Activated CD4-positive, alpha-beta T cell treated with anti-CD3 and anti-CD28 coated beads, Interleukin-2, amount 50 U/mL, for 1 hour (primary cell): Measurements from ENCODE around the gene OTOGL.
"Not testable (repeated sequence)": the region's sequence is repeated elsewhere in the genome, so short reads cannot be mapped to it uniquely, and the experiment has no call there.

Experiments
- DNase-seq: peaks from one replicate; pipeline ENCODE4 v3.0.0-alpha.2; 2020

The OTOGL gene

DNA sequence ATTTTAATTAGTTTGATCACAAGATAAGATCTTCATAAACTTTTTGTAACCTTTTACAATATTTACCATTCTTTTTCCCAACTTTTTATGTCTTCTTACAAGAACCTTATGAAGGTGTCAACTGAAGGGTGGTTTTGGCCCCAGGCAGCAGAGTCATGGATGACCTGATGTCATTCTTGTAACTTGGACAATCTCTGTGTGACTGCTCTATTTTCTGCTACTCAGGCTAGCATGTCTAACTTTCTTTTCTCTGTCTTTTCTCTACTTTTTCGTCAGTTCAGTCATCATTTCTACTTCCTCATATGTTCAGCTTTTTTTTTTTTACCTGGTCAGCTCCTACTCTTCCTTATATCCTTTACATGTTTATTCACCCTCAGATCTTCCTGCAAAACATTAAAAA, 194.0 kb downstream of the OTOGL start:
- DNase-seq = no peak

DNA sequence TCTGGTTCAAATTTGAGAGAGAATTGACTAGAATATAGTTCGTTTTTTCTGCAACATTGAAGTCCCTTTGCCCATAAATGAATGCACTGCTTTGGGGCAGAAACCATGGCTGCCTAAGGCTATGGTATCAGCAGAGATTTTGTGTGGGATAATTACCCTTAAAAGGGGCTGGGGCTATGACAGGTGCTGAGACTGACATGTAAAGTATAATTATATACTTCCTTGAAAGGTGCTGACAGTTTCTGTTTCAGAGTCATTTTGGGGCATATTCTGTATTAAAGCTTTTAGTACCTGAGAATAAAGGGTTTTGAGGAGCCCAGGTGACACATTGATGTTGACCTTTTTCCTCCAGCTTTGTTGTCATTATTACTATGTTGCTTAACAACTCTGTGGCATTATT, 194.4 kb downstream of the OTOGL start:
- no peak for DNase-seq

DNA sequence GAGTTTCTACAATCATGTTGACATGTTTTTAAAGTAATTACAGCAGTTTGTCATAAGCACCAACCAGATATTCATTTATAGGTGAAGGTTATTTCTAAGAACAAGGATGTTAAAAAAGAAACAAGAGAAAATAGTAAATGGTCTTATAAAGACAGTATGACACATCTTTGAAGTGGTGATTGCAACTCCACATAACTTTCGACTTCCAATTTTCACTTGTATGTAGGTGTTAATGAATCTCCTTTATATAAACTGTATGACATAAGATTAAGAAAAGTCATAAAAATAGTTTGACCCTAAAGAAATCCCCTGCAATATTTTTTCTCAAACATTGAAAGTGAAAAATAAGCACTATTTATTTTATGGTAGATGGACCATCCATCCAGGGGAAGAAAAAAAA, 199.9 kb downstream of the OTOGL start:
- no peak for DNase-seq

DNA sequence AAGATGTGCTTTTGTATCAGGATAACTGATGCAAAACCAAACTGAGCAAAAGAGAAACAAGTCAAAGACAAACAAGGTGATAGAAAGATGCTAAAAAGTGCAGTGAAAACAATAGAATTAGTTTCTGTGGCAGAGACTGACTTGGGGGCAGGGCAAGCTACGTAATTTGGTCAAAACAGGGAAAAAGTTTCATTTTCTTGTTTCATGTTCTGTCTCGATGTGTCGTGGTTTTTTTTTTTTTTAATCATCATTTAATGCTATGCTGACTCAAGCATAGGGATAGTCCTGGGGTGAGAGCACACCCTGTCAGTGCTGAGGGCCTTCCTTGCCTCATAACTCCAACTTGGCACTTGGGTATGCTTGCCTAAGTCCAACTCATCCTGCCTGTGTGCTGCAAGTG, 200.6 kb downstream of the OTOGL start:
- DNase-seq = no peak

DNA sequence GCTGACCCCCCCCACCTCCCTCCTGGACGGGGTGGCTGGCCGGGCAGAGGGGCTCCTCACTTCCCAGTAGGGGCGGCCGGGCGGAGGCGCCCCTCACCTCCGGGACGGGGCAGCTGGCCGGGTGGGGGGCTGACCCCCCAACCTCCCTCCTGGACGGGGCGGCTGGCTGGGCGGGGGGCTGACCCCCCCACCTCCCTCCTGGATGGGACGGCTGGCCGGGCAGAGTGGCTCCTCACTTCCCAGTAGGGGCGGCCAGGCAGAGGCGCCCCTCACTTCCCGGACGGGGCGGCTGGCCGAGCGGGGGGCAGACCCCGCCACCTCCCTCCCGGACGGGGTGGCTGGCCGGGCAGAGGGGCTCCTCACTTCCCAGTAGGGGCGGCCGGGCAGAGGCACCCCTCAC, 208.1 kb downstream of the OTOGL start:
- not testable (repeated sequence) for DNase-seq

DNA sequence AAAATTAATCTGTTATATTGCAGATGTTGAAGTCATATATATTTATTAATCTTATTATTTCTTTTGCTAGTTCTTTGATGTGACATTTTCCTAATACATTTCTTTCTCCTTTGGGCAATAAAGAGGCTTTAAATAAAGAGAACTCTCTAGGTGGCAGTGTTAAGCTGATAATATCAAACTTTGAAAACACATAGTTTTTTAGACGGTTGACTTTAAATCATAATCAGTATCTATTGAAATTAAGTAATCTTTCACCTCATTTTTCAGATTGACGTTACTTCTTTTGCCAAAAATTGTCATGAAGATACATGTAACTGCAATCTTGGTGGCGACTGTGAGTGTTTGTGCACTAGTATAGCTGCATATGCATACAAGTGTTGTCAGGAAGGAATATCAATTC, 213.9 kb downstream of the OTOGL start:
- DNase-seq = no peak

DNA sequence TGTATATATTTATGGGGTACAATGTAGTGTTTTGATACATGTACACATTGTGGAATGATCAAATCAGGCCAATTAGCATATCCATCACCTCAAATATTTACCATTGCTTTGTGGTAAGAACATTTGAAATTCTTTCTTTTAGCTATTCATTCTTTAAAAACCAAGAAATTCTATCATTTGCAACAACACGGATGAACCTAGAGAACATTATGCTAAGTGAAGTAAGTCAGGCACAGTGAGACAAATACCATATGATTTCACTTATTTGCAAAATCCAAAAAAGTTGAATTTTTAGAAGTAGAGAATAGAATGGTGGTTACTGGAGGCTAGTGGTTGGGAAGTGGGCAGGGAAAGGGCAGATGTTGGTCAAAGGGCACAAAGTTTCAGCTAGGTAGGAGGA, 215.4 kb downstream of the OTOGL start:
- DNase-seq = no peak

DNA sequence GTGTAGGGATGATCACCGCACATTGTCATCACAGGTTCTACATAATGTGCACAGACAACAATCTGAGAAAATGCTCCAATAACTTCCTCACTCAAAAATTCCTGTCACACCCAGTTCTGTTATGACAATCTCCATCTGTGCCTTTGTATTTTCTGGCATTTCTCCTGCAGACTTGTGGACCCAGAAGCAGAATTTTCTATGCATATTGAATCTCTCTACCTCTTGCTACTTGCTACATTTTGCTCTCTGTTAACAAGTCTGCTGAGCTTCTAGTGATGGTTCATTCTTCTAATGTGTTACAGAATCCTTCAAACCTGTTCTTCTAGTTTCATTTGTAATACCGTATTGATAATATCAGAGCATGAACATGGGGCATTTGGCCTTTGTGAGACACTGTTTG, 216.9 kb downstream of the OTOGL start:
- no peak for DNase-seq

DNA sequence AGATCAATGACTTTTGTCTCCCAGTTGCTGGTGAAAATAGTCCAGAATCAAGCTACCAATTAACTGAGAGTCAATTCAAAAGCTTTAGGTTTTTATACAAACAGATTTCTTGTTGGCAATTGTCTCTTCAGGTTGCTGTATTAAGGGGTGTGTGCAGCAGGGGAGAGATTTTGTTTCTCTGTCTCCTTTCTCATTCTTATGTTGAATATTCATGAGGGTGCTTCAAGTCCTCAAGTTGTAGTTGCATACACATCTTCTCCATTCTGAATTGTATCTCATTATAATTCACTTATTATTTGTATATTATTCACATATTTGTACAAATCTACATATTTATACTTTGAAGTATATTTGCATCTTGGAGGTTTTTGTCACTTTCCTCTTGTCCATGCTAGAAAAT, 218.0 kb downstream of the OTOGL start:
- no peak for DNase-seq

DNA sequence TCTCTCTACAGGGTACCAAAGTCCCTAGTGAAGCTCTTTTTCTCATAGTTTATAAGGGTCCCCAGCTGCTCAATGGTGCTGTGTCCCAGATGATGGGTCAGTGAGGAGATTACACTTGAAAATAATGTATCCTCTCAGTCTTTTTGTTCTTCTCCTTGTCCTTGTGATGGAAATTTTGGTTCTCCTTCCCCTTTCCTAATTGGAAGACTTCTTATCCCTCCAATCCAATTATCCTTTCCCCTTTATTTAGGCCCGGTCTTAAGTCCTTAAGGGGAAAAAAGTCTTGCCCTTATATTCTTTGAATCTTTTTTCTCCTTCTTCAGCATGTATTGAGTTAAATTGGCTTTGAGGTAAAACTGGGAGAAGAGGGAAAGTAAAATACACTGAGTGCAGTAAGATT, 218.6 kb downstream of the OTOGL start:
- no peak for DNase-seq

DNA sequence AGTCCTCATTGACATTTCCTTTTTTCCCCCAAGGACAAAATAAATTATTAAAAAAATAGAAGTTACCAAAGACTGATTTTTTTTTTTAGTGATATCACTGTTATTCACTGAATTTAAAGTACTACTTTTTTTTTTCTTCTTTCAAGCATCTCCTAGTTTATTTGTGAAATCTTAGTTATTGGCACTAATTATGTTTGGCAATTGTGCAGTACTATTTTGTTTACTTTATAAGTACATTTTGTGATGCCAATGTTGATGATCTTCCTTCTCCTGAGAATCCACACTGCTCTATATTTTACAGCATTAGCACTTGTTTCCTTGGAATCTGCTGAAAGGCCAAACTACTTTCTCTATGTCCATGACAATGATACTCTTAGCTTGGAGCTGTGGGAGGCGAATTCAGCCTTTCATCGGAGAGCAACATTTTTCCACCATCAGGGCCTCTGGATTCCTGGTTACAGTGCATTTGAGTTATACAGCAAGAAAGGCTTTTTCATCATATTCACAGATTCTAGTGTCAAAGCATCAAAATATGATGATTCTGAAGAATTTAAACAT, 220.9 kb downstream of the OTOGL start:
- no peak for DNase-seq

DNA sequence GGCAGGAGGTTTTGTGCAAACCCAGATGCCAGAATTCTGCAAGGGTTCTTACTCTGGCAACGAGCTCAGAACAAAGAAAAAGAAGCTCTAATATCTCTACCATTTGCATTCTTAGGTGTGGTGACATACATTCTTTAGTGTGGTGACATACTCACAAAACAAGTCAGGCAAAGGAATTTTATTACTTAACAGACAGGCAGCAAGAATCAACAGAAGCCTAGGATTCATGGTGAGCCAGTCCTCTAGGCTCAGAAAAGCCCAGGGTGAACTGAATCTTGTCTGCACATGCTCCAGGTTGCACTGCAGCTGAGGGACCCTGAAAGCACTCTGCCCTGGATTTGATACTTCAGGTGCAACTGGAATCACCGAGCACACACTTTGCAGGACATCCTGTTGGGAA, 222.3 kb downstream of the OTOGL start:
- DNase-seq = no peak

DNA sequence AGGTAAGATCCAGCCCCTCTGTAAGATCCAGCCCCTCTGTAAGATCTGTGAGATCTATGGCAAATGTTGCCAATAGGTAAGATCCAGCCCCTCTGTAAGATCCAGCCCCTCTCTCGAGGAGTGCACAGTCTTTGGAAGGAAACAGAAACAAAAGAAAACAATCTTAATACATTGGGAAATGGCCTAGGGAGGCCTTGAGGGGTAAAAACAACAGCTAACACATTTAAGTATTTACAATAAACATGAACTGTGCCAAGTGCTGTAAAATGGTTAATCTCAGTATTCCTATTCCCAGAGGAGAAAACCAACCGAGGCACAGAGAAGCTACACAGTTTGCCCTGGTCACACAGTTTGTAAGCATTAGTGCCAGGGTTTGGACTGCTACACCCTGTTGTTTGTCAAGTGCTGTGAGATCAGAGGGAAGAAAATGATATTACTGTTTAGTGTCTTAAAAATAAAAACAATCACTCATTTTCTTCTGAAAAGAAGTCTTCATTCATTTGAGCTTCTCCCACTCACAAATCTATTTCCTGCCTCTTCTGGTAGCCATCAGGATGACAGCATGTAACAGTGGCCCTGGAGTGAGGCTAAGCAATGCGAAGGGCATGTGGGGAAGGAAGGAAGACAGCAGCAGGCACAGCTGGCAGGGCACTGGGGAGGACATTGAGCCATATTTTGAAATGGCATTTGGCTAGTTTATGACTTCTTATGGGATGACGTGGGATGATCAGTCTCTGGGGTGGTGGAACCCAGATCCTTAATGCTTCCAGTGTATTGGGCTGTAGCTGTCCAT, 226.0 kb downstream of the OTOGL start:
- no peak for DNase-seq

DNA sequence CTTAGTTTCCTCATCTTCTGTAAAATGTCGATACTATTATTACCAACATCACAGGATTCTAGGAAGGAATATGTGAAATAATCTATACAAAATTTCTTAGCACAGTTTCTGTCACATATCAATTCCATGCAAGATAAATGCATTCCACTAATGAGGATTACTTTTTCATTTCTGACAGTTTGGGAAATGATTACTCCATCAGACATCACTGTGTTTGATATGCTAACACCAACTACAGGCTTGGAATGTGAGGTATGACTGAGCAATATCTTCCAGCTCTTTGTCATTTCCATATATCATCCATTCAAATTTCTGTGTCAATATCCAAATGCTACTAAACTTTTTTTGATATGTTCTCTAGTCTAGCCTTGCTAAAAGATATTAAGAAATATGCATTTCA, 233.5 kb downstream of the OTOGL start:
- DNase-seq = no peak

DNA sequence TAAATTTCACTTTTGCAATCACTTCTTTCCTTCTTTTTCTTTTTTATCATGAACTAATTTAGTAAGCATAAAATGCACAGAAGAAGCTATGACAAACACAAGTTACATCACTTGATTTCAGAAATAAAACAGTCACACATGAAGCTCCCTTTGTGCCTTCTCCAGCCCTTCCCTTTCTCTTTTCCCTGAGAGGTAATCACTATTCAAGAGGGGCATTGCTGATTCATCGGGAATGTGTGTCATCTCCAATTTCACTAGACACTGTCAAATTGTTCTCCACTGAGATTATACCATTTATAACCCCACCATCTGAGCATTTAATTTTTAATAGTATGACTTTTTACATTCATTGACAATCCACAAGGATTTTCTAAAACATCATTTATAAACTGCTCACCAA, 253.1 kb downstream of the OTOGL start:
- no peak for DNase-seq

DNA sequence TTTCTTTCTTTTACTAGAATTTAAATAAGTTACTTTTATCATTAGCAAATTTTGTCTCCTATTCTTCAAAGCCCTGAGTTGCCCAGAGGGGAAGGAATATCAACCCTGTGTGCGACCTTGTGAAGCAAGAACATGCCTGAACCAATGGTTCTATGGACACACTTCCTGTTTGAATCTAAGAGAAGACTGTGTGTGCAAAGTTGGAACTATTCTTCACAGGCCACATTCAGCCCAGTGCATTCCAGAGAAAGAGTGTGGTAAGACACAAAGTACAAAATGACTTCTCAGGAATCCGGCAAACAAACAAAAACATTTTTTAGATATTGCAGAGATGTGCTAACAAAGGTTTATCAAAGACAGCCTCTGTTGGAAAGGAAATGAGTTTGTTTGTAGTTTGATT, 253.9 kb downstream of the OTOGL start:
- no peak for DNase-seq

DNA sequence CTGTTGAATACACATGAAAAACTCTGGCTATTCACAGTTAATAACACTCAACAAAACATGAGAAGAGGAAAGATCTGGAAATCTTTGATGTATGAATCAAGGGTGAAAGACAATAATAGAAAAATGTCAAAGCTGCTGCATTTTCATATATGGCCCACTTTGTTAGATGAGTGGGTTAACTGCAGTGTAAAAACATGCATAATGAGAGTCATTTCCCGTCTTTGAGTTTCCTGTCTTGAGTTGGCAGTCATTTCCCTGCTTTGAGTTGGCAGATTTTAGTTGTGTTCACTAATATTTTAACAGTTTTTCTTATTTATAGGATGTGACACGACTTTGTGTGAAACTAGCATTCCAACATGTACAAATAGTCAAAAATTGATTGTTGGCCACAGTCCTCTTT, 256.8 kb downstream of the OTOGL start:
- DNase-seq = no peak

DNA sequence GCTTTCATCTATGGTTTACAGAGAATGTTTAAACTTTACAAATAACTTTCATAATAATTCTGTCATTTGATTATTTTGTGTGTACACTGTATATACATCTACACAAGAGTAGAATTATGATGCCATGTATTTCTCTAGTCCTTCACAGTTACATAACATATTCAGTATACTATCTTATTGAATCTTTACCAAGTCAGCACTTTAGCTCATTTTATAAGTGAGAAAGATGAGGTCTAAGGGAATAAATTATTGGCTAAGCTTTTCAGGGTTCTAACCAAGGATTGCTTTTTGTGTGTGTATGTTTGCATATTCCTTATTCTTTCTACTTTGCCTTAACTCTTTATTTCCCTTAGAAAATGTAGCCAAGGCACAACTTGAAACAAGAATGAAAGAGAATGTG, 260.4 kb downstream of the OTOGL start:
- no peak for DNase-seq

DNA sequence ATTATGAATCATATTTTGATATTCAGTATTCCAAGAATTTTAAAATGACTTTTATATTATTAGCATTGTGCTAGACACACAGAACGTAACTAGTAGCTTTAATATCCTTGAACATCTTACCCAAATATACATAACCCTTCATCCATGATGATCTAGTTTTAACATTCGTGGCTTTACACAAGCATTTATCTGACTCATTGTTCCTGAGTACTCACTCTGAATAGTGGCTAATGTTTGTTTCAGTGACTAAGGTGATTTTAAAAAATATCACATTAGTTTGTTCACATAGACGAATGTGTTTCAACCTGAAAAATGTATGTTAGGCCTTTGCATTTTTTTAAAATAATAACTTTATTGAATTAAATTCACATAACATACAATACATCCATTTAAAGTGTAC, 264.7 kb downstream of the OTOGL start:
- no peak for DNase-seq

DNA sequence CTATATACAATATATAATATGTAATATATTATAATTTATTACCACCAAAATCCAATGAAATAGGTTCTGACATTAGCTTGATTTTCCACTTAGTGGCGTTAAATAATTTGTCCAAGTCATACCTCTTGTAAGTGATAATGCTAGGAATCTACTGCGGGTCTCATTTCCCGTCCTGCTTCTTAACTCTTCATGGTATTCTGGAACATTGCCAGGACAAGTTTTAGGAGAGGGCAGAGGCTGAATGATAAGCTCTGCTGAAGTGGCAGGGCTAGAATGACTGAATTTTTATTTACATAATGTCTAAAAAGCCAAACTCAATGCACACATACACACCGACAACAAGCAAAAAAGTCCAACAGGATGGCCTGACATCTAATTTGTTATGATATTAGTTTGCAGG, 274.3 kb downstream of the OTOGL start:
- no peak for DNase-seq

DNA sequence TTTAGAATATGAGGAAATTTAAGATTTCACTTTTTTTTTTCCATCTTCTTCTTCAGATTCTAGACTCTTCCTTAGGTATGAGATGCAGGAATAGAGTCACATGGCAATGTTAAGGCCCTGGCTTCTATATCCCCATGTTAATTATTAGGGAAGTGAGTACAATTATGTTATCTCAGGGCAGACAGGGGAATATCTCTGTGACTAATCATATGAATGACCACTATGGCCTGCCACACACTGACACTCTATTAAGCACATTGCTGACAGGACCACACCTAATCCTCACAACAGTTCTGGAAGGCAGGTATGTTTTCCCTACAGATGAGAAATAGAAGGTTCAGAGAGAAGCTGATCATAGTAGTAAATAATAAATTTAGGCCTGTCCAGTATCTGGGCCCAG, 275.3 kb downstream of the OTOGL start:
- no peak for DNase-seq

DNA sequence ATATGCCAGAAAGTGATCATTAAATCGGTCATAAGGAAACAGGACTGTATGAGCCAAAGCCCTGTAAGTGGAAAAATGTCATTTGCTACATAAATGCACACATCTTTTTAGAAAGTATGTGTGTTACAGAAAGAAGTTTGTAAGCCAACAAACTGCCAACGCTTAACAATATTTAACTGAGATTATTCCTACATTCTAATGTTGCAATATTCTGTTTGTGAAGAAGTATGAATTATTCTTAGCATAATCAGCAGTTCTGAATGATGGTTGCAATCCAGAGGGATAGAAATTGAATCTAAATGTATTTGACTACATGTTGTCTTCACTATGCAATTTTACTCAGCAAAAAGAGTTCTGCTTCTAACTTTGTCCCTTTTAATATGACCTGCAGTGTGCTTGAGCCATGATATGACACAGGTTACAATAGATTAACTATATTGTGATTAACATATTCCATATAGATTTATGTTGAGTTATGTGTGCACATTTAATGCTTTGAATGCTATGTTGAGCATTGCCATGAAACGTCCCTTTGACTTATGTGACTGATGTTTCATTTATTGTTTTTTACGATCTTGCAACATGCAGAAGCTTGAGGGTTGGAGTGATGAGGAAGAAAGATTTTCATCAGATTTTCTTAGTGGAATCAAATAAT, 277.9 kb downstream of the OTOGL start:
- no peak for DNase-seq

DNA sequence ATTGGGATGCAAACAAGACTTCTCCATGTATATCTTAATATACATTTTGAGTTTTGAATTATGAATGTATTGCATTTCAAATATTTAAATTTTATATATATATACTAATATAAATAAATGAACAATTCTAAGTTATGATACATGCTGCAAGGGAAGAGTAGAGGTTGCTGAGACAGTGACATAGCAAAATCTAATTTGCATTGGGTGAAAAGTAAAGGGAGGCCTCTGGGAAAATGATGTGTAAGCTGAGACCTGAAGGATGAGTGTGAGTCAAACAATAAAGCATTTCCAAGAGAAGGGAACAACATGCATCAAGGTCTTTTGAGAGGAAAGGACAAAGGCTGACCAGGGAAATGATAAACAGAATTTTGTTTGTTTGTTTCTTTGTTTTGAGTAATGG, 281.8 kb downstream of the OTOGL start:
- no peak for DNase-seq

DNA sequence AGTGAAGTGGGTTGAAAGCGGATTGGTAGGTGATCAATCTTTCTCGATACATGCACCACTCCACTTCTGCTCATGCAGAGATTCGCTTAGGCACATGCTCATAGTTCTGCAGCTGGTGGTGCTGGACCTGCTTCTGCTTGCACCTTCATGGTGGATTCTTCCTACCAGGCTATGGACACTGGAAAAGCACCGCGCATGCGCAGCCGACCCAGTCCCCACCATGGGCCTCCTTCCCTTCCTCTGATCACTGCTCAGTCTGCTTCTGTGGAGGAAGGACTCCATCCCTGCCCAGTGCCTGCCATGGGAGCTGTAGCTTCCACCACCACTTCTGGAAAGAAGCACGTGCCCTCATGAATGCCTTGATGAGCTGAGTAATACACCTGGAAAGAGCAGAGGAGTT, 282.9 kb downstream of the OTOGL start:
- no peak for DNase-seq

DNA sequence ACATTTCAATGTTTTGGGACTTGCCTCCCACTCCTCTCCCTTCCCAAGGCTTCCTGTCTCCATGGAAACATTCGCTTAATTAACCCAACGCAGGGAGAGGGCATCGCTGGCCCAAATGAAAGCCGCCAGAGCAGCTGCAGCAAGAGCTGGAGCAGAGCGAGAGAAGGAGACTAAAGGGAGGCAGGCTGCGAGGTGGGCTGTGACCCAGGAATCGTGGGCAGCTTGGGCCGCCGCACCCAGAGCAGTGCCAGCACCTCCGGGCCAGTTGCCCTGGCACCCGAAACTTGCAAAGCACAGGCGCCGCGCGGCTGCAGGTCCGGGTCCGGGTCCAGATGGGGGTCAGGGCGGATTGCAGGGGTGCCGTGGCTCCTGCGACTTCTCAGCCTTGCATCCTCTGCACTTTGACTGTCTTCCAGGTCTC, 301.2 kb downstream of the OTOGL start:
- no peak for DNase-seq
